ENCODE data around the gene GYG1.
"Not testable (repeated sequence)": the region's sequence is repeated elsewhere in the genome, so short reads cannot be mapped to it uniquely, and the experiment has no call there.

GYG1 gene

DNA sequence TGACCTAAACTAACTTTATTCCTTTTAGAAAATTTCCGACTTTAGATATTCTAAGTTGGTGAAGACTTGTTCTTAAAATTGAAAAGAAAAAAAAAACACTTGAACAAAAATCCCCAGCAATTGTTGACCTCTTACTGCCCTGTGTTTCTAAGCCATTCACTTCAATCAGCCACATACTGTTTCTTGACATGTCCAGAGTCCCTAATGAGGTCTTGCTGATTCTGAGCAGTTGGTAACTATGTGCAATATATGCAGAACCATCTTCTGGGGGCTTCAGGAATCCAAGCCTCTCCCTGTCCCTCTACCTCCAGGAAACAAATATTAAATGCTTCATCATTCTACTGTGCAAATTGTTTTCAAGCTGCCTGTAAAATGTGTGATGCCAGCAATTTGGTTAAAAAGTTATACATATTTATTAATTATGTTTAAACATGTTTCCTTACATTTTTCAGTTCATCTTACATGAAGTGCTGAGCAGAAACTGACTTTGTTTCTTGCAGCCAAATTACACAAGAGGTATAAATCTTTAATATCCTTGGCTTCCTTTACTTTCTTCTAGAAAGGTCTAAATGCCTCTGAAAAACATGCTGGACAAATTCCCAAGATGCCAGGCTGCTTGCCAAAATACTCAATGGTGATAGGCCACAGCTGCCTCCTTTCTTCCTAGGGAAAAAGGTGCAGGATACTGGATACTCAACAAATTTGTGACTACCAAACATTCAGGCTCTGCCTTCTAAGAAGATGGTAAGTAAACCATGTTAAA is 19.8 kb upstream of the GYG1 start:
- DNase-seq, result no peak

DNA sequence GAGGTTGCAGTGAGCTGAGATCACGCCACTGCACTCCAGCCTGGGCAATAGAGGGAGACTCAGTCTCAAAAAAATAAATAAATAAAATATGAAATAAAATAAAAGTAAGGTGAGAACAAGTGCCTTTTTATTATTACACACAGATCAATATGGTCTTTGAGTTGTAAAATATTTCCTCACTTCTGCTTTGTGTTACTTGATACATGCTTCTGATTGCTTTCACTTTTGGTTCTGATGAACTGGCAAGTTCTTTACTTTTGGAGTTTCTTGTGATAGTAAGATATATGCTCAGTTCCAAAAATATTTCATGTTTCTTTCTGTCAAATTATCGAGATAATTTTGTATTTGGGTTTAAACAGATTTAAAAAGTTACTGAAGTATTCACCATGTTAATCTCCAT is 16.6 kb upstream of the GYG1 start:
- ATAC-seq (no peak), DNase-seq (no peak)
- Mint-ChIP-seq H3K9me3 (no peaks in the 10 kb centered on the region), H3K4me1 (no peaks in the 10 kb centered on the region), H3K27me3 (no peaks in the 10 kb centered on the region), H3K4me3 (no peak overlapping the region), H3K27ac (no peak overlapping the region)

More for the DNA sequence above, 19.8 kb upstream of the GYG1 start:
- no peaks in the 10 kb centered on the region for H3K27me3 Mint-ChIP-seq
- no peaks in the 10 kb centered on the region for H3K9me3 Mint-ChIP-seq
- H3K4me1 Mint-ChIP-seq, result no peaks in the 10 kb centered on the region
- no peak overlapping the region for H3K27ac Mint-ChIP-seq
- no peak overlapping the region for H3K4me3 Mint-ChIP-seq
- ATAC-seq, result no peak

DNA sequence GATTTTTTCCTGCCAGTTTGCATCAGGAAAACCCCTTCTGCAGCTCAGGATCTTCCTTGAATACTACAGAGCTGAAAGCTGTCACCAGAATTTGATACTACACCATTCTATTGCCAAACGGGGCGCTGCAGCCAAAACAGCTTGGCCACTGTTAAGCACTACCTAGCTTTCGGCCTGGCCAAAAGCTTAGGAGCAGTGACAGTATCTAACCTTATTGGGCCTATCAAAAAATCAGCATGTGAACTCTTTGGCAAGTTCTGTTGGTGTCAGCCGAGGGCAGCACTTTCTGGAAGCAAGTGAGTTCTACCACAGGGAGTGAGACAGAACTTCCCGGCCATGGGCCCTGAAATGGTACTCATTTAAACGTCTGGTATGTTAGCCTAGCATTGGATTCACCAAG is 16.1 kb upstream of the GYG1 start:
- Mint-ChIP-seq H3K27ac (no peak overlapping the region), H3K4me3 (no peak overlapping the region), H3K9me3 (no peaks in the 10 kb centered on the region), H3K4me1 (no peaks in the 10 kb centered on the region), H3K27me3 (no peaks in the 10 kb centered on the region)
- no peak for ATAC-seq
- DNase-seq, result no peak

DNA sequence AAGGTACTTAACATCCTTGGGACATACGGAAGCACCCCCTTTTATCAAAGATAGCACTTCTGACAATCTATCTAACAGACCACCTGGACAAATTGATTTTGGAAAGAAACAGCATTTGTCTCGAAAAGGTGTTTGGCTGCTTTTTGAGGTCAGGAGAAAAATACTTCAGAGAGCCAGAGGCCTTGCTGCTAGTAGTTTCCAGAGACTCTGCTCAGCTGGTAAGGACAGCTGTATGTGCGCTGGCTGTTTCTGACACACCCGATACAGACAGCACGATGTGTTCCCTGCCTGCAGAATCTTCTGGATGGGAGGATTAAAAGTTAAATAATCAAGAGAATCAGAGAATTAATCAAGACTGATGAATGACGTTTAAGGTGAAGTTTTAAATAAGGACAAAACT is 15.6 kb upstream of the GYG1 start:
- H3K4me3 Mint-ChIP-seq, result no peak overlapping the region

DNA sequence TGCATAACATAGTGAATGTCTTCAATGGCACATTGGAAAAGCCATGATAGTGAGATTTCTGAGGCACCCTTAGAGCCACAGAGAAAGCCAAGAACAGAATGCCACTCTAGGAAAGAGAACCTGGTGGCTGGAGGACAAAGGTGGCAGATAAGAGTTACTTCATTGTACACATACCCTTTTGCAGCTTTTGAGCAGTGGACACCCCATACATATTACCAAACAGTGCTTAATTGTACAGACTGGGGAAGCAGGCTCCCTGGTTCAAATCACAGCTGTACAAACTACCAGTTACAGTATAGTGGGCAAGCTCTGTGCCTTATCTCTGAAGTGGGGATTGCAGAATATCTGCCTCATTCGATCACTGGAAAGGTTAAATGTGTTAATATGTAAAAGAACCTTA is 10.1 kb upstream of the GYG1 start:
- Mint-ChIP-seq H3K4me3 (no peak overlapping the region), H3K4me1 (no peaks in the 10 kb centered on the region), H3K27me3 (no peaks in the 10 kb centered on the region), H3K9me3 (no peaks in the 10 kb centered on the region), H3K27ac (no peak overlapping the region)
- ATAC-seq, result no peak
- DNase-seq, result no peak

More for the DNA sequence above, 15.6 kb upstream of the GYG1 start:
- Mint-ChIP-seq H3K27me3 (no peaks in the 10 kb centered on the region), H3K4me1 (no peaks in the 10 kb centered on the region), H3K9me3 (no peaks in the 10 kb centered on the region), H3K27ac (no peak overlapping the region)
- ATAC-seq (no peak), DNase-seq (no peak)

DNA sequence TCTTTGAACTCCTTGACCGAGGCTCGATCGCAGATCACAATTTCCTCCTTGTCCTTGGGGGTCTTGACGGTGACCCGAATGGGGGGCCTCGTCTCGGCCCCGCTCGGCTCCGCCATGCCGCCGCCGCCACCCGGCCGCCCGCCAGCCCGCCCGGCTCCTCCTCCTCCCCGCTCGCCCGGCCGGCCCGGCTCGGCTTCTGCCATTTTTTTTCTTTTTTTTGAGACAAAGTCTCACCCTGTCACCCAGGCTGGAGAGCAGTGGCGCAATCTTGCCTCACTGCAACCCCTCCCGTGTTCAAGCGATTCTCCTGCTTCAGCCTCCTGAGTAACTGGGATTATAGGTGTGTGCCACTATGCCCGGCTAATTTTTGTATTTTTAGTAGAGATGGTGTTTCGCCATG is 3.8 kb upstream of the GYG1 start:
- not testable (repeated sequence) for H3K27ac Mint-ChIP-seq, DNase-seq, H3K9me3 Mint-ChIP-seq, ATAC-seq, H3K4me3 Mint-ChIP-seq, H3K27me3 Mint-ChIP-seq
- peaks cover 10% of the 10 kb centered on the region for H3K4me1 Mint-ChIP-seq

DNA sequence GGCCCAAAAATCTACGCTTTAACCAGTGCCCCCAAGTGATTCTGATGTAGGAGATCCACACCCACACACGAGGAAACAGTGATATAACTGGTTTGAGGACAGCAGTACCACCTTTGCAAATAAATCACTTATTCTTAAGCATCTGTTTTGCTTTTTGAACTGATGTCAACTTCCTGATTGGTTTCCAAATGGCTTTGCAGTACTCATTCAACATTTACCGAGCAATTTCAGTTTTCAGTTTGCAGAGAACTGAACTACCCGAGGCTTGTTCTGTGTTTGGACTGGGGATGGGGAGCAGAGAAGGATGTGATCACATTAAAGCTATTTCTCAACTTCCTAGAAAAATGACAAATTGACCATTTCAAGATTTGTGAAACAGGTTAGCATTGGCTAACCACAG is 1.1 kb upstream of the GYG1 start:
- peak overlapping the region; percentile 72 to 91 for H3K4me3 Mint-ChIP-seq
- no peaks in the 10 kb centered on the region for H3K9me3 Mint-ChIP-seq
- no peaks in the 10 kb centered on the region for H3K27me3 Mint-ChIP-seq
- ATAC-seq (peak; percentile 52), DNase-seq (peak in 1 of 2 donors; percentile 30)
- peak overlapping the region in 1 of 2 donors; percentile 8 for H3K27ac Mint-ChIP-seq
- H3K4me1 Mint-ChIP-seq, result peaks cover 23% of the 10 kb centered on the region

DNA sequence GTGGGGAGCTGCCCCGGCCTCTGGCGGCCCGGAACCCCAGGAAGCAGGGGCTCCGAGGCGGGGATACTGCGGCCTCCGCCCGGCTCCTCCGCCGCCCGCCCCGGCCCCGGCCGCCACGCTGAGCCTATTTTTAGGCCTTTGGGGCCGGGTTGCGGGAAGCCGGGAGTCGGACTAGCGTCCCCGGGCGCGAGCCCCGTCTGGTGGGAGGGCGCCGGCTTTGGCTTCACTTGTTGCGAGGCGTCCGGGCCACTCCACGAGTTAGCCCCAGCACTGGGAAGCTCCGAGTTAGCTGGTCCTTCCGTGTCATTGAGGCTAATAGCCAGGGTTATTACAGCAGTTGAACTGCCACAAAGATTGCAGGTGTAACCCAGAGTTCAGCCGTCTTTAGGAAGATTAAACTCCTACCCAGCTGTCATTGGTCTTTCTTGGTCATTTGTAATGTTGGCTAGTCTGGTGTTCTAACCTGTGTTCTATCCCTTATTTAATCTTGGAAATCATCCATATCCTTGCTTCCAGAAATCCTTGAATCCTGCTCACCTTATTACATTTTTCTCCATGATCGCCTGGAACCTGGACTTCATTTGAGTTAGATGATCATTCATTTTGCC is 791 bp downstream of the GYG1 start:
- Mint-ChIP-seq H3K4me3 (peak overlapping the region; percentile 83 to 91), H3K9me3 (no peaks in the 10 kb centered on the region), H3K27me3 (no peaks in the 10 kb centered on the region), H3K4me1 (peaks cover 23% of the 10 kb centered on the region), H3K27ac (peak overlapping the region; percentile 94 to 96)
- peak; percentile 39 for ATAC-seq
- DNase-seq, result peak; percentile 36 to 46

DNA sequence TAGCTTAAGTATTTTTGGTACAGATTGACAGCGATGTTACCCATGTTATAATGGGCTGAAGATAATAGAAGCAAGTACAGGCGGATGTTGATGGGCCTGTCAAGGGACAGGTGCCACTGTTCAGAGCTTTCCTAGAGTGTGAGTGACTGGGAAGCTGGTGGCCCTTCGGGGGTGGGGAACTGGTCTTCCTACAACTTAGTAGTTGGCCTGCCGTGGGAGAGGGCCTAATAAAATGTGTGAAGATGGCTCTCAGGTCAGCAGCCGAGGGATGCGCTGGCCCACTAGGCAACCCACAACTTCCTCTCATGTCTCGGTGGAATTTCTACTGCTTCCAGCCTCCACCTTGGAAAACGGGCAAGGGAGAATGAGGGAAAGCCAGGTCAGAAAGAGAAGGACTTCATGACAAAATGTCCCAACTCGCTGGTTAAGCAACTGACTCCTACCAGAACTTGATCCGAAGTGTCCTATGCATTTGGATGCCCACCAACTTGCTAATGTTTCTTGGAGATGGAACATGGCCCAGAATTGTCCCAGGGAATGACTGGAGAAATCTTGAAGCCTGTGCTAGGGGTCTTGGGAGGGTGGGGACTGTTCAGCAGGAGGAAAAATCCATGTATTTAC is 1.4 kb downstream of the GYG1 start:
- no peak for ATAC-seq
- Mint-ChIP-seq H3K4me1 (peaks cover 24% of the 10 kb centered on the region), H3K9me3 (no peaks in the 10 kb centered on the region), H3K4me3 (peak overlapping the region; percentile 83 to 91), H3K27me3 (no peaks in the 10 kb centered on the region), H3K27ac (peak overlapping the region in 1 of 2 donors; percentile 51)
- no peak for DNase-seq

DNA sequence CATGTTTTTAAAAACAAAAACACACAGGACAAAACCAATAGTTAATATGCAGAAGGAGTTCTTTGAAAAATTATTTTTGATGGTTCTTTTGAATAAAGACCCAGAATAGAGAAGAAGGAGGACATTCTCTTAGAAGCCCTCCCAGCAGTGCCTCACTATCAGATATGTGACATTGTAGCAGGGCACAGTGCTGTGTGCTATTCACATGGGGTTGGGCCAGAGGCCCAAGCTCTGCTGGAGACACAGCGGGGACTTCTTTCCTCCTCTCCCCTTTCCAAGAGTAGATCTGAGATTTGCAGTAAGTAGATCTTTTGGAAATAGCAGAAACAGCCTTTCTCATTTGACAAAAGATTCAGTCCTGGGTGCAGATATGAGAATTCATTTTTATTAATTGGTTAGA is 6.3 kb downstream of the GYG1 start:
- H3K27me3 Mint-ChIP-seq, result no peaks in the 10 kb centered on the region
- peaks cover 35% of the 10 kb centered on the region for H3K4me1 Mint-ChIP-seq
- ATAC-seq, result no peak

DNA sequence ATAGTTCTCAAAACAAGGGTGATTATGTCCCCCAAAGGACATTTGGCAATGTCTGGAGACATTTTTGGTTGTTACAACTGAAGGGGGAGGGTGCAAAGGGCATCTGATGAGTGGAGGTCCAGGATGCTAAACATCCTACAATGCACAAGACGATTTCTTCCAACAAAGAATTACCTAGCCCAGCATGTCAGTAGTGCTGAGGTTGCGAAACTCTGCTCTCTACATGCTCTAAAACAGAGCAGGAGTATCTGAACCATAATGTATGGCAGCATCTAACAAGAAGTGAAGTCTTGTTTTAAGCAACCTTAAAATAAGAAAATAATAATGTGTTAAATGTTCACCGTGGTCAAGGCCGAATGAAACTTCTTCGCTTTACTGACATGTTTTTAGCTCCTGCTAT is 7.0 kb downstream of the GYG1 start:
- DNase-seq, result no peak
- Mint-ChIP-seq H3K27ac (no peak overlapping the region), H3K4me1 (peaks cover 29% of the 10 kb centered on the region), H3K4me3 (no peak overlapping the region), H3K9me3 (no peaks in the 10 kb centered on the region), H3K27me3 (no peaks in the 10 kb centered on the region)
- no peak for ATAC-seq

More for the DNA sequence above, 6.3 kb downstream of the GYG1 start:
- Mint-ChIP-seq H3K27ac (no peak overlapping the region), H3K9me3 (no peaks in the 10 kb centered on the region), H3K4me3 (no peak overlapping the region)
- DNase-seq, result no peak

DNA sequence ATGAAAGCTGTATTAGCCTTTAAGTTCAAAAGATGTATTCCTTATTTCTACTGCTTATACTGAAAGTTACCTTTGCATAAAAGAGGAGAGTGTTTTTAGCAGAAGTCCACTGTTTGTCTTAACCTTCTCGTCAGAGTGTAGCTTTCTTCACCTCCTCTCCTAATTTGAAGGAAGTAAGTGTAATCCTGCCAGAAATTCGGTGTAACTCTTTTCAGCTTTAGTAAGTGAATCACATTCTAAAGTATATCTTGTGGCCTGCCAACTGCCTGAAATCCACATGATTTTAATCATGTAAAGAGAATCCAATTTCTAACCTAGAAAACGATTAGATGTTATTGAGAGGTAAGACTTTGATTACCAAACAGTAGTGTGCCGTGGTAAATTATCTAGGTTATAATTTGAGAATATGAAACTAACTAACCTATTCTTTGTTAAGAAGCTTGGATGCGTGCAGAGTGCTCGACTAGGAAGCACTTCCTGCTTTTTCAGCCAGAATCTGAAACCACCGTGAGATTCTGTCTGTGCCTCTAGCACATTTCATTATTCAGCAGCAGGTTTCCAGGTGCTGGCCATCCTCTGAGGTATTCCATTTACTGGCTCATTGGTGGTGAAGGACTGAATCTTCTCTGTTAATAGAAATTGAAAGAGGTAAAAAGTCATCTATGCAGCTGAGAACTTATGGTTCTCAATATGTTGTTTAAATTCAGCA is 7.5 kb downstream of the GYG1 start:
- Mint-ChIP-seq H3K4me1 (peaks cover 27% of the 10 kb centered on the region), H3K27ac (peak overlapping the region in 1 of 2 donors; percentile 12), H3K4me3 (peak overlapping the region in 1 of 2 donors; percentile 21), H3K9me3 (no peaks in the 10 kb centered on the region), H3K27me3 (no peaks in the 10 kb centered on the region)
- no peak for DNase-seq
- peak; percentile 35 for ATAC-seq

DNA sequence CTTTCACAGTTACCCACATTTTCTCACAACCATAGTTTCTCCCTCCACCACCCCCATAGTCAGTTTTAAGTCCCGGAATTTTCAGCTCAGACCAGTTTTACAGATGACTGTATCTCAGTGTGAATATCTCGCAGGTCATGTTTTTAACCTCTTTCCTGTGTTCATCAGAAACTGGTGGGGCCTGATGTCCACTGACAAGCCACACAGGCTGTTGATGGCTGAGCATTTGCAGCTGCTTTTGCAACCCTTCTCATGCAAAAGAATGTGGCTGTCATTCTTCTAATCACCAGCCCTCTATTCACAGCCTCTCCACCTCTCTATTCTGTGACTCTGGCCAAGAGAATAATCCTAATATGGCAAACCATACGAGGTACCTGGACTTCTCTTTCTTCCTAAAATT is 8.5 kb downstream of the GYG1 start:
- Mint-ChIP-seq H3K4me1 (peaks cover 30% of the 10 kb centered on the region), H3K9me3 (no peaks in the 10 kb centered on the region), H3K27me3 (no peaks in the 10 kb centered on the region), H3K27ac (no peak overlapping the region), H3K4me3 (no peak overlapping the region)
- DNase-seq (no peak), ATAC-seq (no peak)

DNA sequence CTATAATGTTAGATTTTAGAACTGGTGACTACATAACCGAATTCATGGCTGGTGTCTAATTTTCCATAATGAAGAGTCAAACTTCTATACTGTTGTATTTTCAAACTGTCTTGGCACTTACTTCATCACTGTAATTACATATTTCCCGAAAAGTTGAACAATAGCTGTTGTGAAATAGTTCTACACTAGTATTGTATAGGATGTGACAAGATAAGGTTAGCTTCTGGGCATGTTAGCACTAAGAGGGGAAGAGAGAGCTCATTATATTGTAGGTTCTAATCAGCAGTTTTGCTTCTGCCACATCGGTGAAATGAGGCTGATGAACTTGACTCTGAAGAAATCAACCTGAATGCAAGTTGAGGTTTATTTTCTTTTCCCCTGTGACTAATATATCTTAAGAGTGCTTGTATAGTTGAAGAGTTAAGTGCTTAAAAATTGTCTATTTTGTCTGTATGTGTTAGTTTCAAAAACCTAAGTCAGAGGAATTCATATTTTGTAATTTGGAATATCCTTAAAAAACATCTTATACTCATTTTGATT is 8.9 kb downstream of the GYG1 start:
- H3K27ac Mint-ChIP-seq, result no peak overlapping the region
- no peak for ATAC-seq
- no peak overlapping the region for H3K4me3 Mint-ChIP-seq
- H3K4me1 Mint-ChIP-seq, result peaks cover 30% of the 10 kb centered on the region
- H3K27me3 Mint-ChIP-seq, result no peaks in the 10 kb centered on the region
- H3K9me3 Mint-ChIP-seq, result no peaks in the 10 kb centered on the region
- no peak for DNase-seq

DNA sequence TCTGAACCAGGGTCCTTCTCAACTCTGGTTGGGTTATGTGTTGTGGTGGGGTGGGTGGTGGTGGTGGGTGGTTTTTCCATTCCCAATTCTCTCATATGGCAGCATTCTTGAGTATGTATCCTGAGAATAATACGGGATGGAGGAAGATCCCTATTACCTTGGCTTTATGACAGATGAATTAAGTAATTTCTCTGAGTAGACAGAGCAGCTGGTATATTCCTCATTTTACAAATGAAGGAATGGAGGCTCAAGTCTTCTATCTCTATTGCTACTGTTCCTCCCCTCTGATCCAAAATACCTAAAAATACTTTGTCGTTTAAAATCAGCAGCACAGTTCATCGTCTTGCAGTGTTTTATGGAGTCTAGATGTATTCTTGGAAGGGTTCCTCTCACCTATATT is 10.4 kb downstream of the GYG1 start:
- peaks cover 30% of the 10 kb centered on the region for H3K4me1 Mint-ChIP-seq
- no peak overlapping the region for H3K4me3 Mint-ChIP-seq
- no peaks in the 10 kb centered on the region for H3K27me3 Mint-ChIP-seq
- no peak for ATAC-seq
- H3K27ac Mint-ChIP-seq, result peak overlapping the region in 1 of 2 donors; percentile 20
- no peak for DNase-seq
- no peaks in the 10 kb centered on the region for H3K9me3 Mint-ChIP-seq
